SH-SY5Y (cell line): ENCODE measurements around the gene RBM23.

Experiments
- GATA2 ChIP-seq: IDR thresholded peaks from 2 replicates; pipeline ENCODE4 v1.6.1; 2011; ENCODE audit warnings: mild to moderate bottlenecking, low read depth, low read length
- GATA3 ChIP-seq: IDR thresholded peaks from 2 replicates; pipeline ENCODE4 v1.6.1; 2011; ENCODE audit warnings: low read depth, mild to moderate bottlenecking, low read length, moderate library complexity

DNA sequence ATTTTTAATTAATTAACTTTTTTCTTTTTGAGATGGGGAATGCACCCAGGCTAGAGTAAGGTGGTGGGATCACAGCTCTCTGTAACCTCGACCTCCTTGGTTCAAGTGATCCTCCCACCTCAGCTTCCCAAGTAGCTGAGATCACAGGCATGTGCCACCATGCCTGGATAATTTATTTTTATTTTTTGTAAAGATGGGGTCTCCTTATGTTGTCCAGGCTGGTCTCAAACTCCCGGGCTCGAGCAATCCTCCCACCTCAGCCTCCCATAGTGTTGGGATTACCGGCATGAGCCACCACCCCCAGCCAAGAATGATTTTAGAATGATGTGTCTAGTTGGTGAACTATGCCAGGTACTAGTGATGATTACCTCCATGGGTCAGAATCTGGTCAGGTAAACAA lies 54.0 kb downstream of the RBM23 start:
- no peak for TF ChIP-seq GATA3
- no peak for TF ChIP-seq GATA2
